Brain microvascular endothelial cell (primary cell): ENCODE measurements around the gene DYNLT2B.
"Not testable (repeated sequence)": the region's sequence is repeated elsewhere in the genome, so short reads cannot be mapped to it uniquely, and the experiment has no call there.

ENCODE experiments used
- DNase-seq: peaks from one replicate; pipeline ENCODE4 v3.0.0-alpha.2; 2020
- H3K27ac ChIP-seq: fragments of 250-450 bp; sonication (Bioruptor Pico); 2 replicates; pipeline ENCODE4 v1.5.1; 2020; ENCODE audit warnings: mild to moderate bottlenecking, moderate library complexity
- H3K27me3 ChIP-seq: fragments of 250-450 bp; sonication (Bioruptor Pico); replicated peaks from 2 replicates; pipeline ENCODE4 v1.5.1; 2020; ENCODE audit warnings: mild to moderate bottlenecking
- H3K36me3 ChIP-seq: fragments of 250-450 bp; sonication (Bioruptor Pico); replicated peaks from 2 replicates; pipeline ENCODE4 v1.5.1; 2020; ENCODE audit warnings: mild to moderate bottlenecking
- H3K4me3 ChIP-seq: 2 replicates; pipeline ENCODE4 v1.5.1; 2011; ENCODE audit warnings: low read depth, mild to moderate bottlenecking, control low read depth, low read length, moderate library complexity
- in situ Hi-C: cut with HindIII; loops from 2 replicates; pipeline ENCODE4 v1.10.0; 2017; ENCODE audit warnings: low sequenced_read_pairs, low pct_ligation_motif_present
- TF ChIP-seq, protein P1 (sequence below): IDR thresholded peaks from 2 replicates; pipeline ENCODE4 v1.5.1; 2011; ENCODE audit warnings: low read depth, mild to moderate bottlenecking, moderate library complexity, low read length, control low read depth, inconsistent platforms; ENCODE audit errors: missing control alignments

DYNLT2B gene

DNA sequence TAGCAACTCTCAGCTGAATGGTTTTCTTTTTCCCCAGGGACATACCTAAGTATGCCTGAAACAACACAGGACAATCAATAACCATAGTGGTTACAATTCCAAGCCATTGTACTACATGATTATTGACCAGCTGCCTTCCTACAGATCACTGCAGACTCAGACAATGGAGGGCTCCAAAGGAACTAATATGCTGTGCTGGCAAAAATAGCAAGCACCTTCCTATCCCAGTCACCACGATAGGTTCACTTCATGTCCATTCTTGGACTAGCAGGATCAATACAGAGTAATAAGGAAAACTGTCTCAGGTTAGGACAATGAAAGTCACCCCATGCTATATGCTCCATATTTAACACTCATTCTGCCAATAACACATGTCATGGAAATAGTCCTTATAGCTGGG lies 37.6 kb upstream of the DYNLT2B start:
- DNase-seq: no peak
- TF ChIP-seq, protein P1, sequence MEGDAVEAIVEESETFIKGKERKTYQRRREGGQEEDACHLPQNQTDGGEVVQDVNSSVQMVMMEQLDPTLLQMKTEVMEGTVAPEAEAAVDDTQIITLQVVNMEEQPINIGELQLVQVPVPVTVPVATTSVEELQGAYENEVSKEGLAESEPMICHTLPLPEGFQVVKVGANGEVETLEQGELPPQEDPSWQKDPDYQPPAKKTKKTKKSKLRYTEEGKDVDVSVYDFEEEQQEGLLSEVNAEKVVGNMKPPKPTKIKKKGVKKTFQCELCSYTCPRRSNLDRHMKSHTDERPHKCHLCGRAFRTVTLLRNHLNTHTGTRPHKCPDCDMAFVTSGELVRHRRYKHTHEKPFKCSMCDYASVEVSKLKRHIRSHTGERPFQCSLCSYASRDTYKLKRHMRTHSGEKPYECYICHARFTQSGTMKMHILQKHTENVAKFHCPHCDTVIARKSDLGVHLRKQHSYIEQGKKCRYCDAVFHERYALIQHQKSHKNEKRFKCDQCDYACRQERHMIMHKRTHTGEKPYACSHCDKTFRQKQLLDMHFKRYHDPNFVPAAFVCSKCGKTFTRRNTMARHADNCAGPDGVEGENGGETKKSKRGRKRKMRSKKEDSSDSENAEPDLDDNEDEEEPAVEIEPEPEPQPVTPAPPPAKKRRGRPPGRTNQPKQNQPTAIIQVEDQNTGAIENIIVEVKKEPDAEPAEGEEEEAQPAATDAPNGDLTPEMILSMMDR: no peak
- Histone ChIP-seq H3K4me3 (no peak overlapping the region), H3K27ac (no peak overlapping the region), H3K36me3 (peaks cover 41% of the 10 kb centered on the region), H3K27me3 (no peaks in the 10 kb centered on the region)
- in situ Hi-C loops: no loop called here

DNA sequence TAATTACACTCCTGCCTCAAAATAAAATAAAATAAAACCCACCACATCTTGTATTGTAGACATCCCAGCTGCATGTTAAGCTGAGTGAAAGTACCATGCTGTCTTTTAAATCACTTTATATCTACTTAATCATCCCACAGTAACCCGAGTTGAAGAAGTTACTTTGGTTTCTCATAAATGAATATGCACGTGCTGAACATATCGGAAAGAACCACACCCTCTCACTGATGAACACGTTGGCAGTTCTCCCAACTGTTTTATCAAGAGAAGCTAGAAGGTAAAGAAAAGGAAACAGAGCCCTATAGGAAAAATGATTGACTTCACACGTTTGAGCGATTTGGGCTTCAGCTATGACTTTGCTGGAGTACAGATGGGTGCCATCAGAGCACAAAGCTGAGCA lies 36.1 kb upstream of the DYNLT2B start:
- TF ChIP-seq, protein P1: no peak
- no peak overlapping the region for H3K4me3 ChIP-seq
- DNase-seq: no peak
- in situ Hi-C loops: no loop called here
- H3K27ac ChIP-seq: no peak overlapping the region
- no peaks in the 10 kb centered on the region for H3K27me3 ChIP-seq
- H3K36me3 ChIP-seq: peaks cover 38% of the 10 kb centered on the region

DNA sequence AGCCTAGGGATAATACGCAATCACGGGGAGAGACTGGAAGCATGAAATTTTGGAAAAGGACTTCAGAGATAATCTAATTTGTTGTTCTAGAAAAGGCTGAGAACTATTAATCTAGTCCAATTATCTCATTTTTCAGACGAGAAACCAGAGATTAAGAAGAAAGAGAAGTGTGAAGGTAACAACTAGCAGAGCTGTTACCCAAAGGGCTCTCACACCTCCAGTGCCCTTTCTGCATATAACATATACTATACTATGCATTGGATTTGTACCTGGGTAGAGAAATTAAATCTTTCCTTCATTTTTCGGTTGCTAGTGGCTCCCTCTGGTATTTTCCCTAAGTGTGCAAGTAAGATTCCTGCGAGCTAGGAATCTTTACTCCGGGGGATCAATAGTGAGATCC lies 33.5 kb upstream of the DYNLT2B start:
- TF ChIP-seq, protein P1: no peak
- H3K36me3 ChIP-seq: peaks cover 24% of the 10 kb centered on the region
- H3K27ac ChIP-seq: no peak overlapping the region
- no peaks in the 10 kb centered on the region for H3K27me3 ChIP-seq
- no peak overlapping the region for H3K4me3 ChIP-seq
- no peak for DNase-seq
- in situ Hi-C loops: no loop called here

DNA sequence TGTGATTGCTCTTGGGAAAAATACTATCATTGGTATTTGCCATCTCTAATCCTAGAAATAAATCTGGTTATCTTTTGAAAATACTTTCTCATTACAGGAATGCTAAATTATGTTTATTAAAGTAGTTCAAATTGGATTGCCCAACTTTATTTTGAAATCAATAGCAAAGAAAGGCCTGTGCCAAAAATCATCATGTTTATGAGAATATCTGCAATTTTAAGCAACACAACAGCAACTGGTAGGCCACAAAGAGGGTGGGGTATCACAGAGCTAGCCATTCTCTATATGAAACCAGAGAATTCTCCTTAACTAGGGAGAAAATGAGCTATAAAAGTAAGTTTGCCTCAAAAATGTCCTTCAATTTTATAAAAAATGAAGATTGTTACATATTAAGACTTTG lies 32.0 kb upstream of the DYNLT2B start:
- Histone ChIP-seq H3K4me3 (no peak overlapping the region), H3K36me3 (peaks cover 14% of the 10 kb centered on the region), H3K27me3 (no peaks in the 10 kb centered on the region), H3K27ac (no peak overlapping the region)
- DNase-seq: no peak
- in situ Hi-C loops: no loop called here
- TF ChIP-seq, protein P1: no peak

DNA sequence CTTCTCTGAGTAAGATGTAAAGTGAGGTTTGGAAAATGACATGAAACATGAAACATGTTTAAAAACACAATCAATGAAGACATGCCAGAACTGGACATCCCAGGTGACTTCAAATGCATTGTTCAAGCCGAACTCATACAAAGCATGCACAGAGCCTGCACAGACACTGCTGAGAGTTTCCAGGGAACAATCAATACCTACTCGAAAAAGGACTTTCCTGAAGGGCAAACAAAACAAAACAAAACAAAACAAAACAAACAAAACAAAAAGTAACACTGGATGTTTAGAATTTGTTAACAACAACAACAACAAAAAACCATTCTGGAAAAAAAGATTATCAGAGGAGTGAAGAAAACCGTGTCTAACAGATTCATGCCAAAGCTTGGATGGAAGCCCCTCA lies 30.7 kb upstream of the DYNLT2B start:
- in situ Hi-C loops: no loop called here
- H3K27me3 ChIP-seq: no peaks in the 10 kb centered on the region
- no peak overlapping the region for H3K27ac ChIP-seq
- TF ChIP-seq, protein P1: no peak
- no peak overlapping the region for H3K4me3 ChIP-seq
- peaks cover 5% of the 10 kb centered on the region for H3K36me3 ChIP-seq
- DNase-seq: no peak

DNA sequence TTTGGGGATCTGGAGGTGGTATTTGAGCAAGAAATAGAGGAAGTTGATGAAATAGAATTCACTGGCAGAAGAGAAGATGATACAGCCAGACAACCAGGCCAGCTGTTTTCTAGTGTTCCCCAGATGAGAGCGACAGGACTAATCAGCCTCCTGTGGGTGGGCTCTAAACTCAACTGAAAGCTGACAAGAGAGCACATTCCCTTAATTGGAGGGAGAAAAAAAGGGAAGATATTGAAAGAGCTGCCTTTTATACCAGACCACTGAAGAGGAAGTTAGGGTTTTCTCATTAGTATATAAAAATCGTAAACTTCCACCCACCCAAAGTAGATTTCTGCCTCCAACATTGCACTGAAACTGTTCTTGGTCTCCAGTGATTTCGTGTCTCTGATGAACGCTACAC lies 26.6 kb upstream of the DYNLT2B start:
- Histone ChIP-seq H3K36me3 (peaks cover 5% of the 10 kb centered on the region), H3K4me3 (no peak overlapping the region), H3K27ac (no peak overlapping the region), H3K27me3 (no peaks in the 10 kb centered on the region)
- in situ Hi-C loops: no loop called here
- TF ChIP-seq, protein P1: no peak
- DNase-seq: no peak

DNA sequence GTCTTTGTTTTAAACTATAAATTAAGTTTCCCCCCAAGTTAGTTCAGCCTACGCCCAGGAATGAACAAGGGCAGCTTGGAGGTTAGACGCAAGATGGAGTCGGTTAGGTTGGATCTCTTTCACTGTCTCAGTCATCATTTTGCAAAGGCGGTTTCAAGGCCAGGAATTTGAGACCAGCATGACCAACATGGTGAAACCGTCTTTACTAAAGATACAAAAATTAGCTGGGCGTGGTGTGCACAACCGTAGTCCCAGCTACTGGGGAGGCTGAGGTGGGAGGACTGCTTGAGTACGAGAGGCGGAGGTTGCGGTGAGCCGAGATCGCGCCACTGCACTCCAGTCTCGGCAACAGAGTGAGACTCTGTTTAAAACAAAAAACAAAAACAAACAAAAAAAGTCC lies 25.9 kb upstream of the DYNLT2B start:
- H3K4me3 ChIP-seq, in situ Hi-C loops, H3K27me3 ChIP-seq, H3K27ac ChIP-seq, DNase-seq, H3K36me3 ChIP-seq: not testable (repeated sequence)
